Gastroesophageal sphincter (tissue), 4 donors: ENCODE measurements around the gene LPO. TPM values are rescaled to one million over a fixed set of nuclear protein-coding genes. Genes with fewer than 3 reads are reported as not detected.

ENCODE experiments used
- ATAC-seq: fragments of 150-250 bp; one replicate; pipeline ENCODE4 v1.9.1; 2016; ENCODE audit warnings: mild to moderate bottlenecking, moderate library complexity
- H3K27ac ChIP-seq, 4 donors: fragments of 200-600 bp; sonication (generic) in 3 of 4; 1 replicate in 3 of 4; 2 replicates in 1 of 4; pipeline ENCODE4 v1.5.1; 2016 to 2019
- H3K27me3 ChIP-seq: fragments of 200-600 bp; sonication (generic); one replicate; pipeline ENCODE4 v1.5.1; 2019
- H3K36me3 ChIP-seq, 2 donors: fragments of 200-600 bp; sonication (generic); one replicate each; pipeline ENCODE4 v1.5.1; 2019; ENCODE audit warnings: control low read depth in 1 of 2
- H3K4me1 ChIP-seq, 3 donors: fragments of 200-600 bp; sonication (generic); 1 replicate in 2 of 3; 2 replicates in 1 of 3; pipeline ENCODE4 v1.5.1; 2016 to 2019; ENCODE audit warnings: control low read depth in 2 of 3
- H3K4me3 ChIP-seq, 2 donors: fragments of 200-600 bp; sonication (generic); one replicate each; pipeline ENCODE4 v1.5.1; 2019; ENCODE audit warnings: mild to moderate bottlenecking in 1 of 2, moderate library complexity in 1 of 2
- H3K9me3 ChIP-seq, 3 donors: fragments of 200-600 bp; sonication (generic); one replicate each; pipeline ENCODE4 v1.5.1; 2017 to 2019; ENCODE audit warnings: control low read depth in 2 of 3
- EP300 ChIP-seq: sonication (generic); formaldehyde crosslinking; IDR thresholded peaks from one replicate; pipeline ENCODE4 v1.6.1; 2017; ENCODE audit warnings: antibody characterized with exemption, mild to moderate bottlenecking
- POLR2A ChIP-seq, 2 donors: fragments of 450-650 bp; IDR thresholded peaks; one replicate each; pipeline ENCODE4 v1.6.1; 2017; ENCODE audit warnings: antibody characterized with exemption in 2 of 2, mild to moderate bottlenecking in 2 of 2, moderate library complexity in 1 of 2
- POLR2AphosphoS5 ChIP-seq: sonication (generic); formaldehyde crosslinking; IDR thresholded peaks from one replicate; pipeline ENCODE4 v1.6.1; 2017; ENCODE audit warnings: antibody characterized with exemption
- WGBS, 2 donors: methylation state at CpG; one replicate each; pipeline ENCODE4 v1.1.5; 2018; ENCODE audit warnings: low coverage in 1 of 2; 5-methylcytosine and 5-hydroxymethylcytosine counted together
- total RNA-seq, 4 donors: library from RNA; depleted of rRNA; stranded (reverse); fragments of >200 nt; gene quantifications; one replicate each; pipeline ENCODE4 v1.1.0, GENCODE V29; 2016
- TF ChIP-seq, protein P1 (sequence below), 4 experiments: fragments of 200-600 bp in 2 of 4; fragments of 450-650 bp in 2 of 4; sonication (generic) in 1 of 4; IDR thresholded peaks; one replicate each; pipeline ENCODE4 v1.5.1; 2017 to 2019; ENCODE audit warnings: antibody characterized with exemption in 4 of 4, mild to moderate bottlenecking in 2 of 4, moderate library complexity in 2 of 4

Gene LPO
- total RNA-seq, 4 donors from 2014 or later: 0.15 to 0.77 TPM; not detected in 2

DNA sequence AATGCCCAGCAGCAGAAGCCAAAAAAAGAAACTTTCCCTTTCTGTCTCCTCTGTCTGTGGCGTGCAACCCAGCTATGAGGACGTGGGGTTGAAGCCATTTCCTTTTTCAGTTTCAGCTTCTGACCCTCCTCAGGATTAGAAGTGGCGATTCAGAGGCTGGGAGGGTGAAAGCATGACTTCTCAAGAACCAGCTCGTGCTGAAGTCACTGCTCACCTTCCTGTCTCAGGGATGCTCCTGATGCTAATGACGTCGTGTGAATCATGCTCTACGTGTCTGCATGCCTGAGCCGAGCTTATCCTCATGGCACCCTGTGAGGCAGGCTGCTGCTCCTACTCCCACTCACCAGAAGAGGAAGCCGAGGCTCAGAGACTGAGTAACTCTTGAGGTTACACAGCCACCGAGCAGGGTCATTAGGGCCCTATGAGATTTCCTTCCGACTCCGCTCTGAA lies 5.7 kb upstream of the LPO start:
- Histone ChIP-seq H3K4me3 (no peak overlapping the region), H3K36me3 (no peaks in the 10 kb centered on the region), H3K9me3 (no peaks in the 10 kb centered on the region), H3K27ac (no peak overlapping the region), H3K4me1 (no peaks in the 10 kb centered on the region), H3K27me3 (peaks cover 87% of the 10 kb centered on the region)
- WGBS, 2 donors: 50 to 71% methylated on average over 3 to 4 of the region's 12 CpGs
- ATAC-seq: no peak
- TF ChIP-seq POLR2AphosphoS5 (no peak), EP300 (no peak), POLR2A (IDR thresholded peaks at IDR 0.05) (no peak)
- TF ChIP-seq, protein P1, sequence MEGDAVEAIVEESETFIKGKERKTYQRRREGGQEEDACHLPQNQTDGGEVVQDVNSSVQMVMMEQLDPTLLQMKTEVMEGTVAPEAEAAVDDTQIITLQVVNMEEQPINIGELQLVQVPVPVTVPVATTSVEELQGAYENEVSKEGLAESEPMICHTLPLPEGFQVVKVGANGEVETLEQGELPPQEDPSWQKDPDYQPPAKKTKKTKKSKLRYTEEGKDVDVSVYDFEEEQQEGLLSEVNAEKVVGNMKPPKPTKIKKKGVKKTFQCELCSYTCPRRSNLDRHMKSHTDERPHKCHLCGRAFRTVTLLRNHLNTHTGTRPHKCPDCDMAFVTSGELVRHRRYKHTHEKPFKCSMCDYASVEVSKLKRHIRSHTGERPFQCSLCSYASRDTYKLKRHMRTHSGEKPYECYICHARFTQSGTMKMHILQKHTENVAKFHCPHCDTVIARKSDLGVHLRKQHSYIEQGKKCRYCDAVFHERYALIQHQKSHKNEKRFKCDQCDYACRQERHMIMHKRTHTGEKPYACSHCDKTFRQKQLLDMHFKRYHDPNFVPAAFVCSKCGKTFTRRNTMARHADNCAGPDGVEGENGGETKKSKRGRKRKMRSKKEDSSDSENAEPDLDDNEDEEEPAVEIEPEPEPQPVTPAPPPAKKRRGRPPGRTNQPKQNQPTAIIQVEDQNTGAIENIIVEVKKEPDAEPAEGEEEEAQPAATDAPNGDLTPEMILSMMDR (IDR thresholded peaks at IDR 0.05): no peak

DNA sequence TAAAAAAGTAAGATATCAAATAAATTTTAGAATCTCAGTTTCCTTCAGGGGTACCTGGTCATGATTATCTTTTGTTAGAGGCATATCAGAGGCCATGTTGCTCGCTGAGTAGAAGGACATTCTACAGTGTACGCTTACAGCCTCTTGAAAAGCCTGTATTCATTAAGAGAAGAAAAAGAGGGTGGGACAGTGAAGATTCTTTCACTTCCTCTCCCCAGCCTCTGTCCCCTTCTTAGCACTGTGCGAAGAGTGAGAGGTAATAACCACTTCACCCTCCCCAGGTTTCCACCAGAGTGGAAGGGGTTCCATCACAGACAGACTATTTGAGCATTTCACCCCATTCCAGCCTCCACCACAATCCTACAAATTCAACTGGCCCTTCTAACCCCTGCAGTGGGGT lies 4.8 kb upstream of the LPO start:
- WGBS, 2 donors: 66 to 68% methylated on average over 2 to 3 of the region's 3 CpGs
- ATAC-seq: no peak
- H3K9me3 ChIP-seq: no peaks in the 10 kb centered on the region
- TF ChIP-seq POLR2AphosphoS5 (no peak), EP300 (no peak), POLR2A (IDR thresholded peaks at IDR 0.05) (no peak)
- TF ChIP-seq, protein P1 (IDR thresholded peaks at IDR 0.05): no peak
- no peaks in the 10 kb centered on the region for H3K4me1 ChIP-seq
- H3K36me3 ChIP-seq: no peaks in the 10 kb centered on the region
- H3K27me3 ChIP-seq: peaks cover 84% of the 10 kb centered on the region
- H3K27ac ChIP-seq: no peak overlapping the region
- H3K4me3 ChIP-seq: no peak overlapping the region

DNA sequence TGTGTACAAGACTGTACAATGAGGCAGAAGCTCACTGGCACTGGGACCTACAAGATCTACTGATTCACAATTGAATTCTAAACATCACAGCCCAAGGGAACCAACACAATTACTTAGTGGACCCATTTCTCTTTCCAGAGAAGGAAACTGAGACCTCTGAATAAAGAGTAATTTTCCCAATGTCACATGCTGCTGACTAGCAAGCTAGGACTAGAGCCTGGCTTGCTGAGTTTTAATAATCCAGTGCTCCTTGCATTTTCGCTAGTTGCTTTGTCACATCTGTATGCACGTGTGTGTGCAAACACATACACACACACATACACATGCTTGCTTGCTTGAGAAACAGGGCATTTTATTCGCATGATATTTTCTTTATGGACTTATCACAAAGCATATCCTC lies 3.9 kb upstream of the LPO start:
- Histone ChIP-seq H3K9me3 (no peaks in the 10 kb centered on the region), H3K27ac (no peak overlapping the region), H3K36me3 (no peaks in the 10 kb centered on the region), H3K27me3 (peaks cover 84% of the 10 kb centered on the region), H3K4me3 (no peak overlapping the region), H3K4me1 (no peaks in the 10 kb centered on the region)
- WGBS, 2 donors: 80 to 82% methylated on average over 3 of the region's 3 CpGs
- no peak for ATAC-seq
- TF ChIP-seq, protein P1 (IDR thresholded peaks at IDR 0.05): no peak
- TF ChIP-seq POLR2A (IDR thresholded peaks at IDR 0.05): no peak
- no peak for TF ChIP-seq POLR2AphosphoS5
- no peak for TF ChIP-seq EP300

GRCh38 chr17:58235821-58236220 lies 2.6 kb upstream of the LPO start:
- no peak for ATAC-seq
- Histone ChIP-seq H3K27me3 (peaks cover 83% of the 10 kb centered on the region), H3K4me3 (no peak overlapping the region)

DNA sequence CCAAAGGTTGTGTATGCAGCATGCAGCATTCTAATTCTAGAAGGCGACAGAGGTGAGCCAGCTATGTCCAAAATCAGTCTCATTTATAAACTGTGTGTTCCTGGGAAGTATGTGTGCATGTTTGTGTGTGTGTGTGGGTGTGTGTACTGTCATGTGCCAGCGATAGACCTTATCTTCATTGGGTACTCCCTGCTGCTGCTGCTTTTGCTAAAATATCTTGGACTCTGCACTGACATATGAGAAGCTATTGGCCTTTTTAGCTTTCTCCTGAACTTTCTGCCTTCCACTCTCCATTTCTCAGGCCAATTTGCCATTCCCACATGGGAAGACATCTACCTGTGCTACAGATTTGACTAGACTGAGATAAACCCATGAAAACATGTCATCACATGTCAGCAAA lies 2.0 kb upstream of the LPO start:
- H3K27me3 ChIP-seq: peaks cover 82% of the 10 kb centered on the region
- TF ChIP-seq POLR2AphosphoS5 (no peak), EP300 (no peak), POLR2A (IDR thresholded peaks at IDR 0.05) (no peak)
- H3K9me3 ChIP-seq: no peaks in the 10 kb centered on the region
- ATAC-seq: no peak
- no peak overlapping the region for H3K27ac ChIP-seq
- no peak overlapping the region for H3K4me3 ChIP-seq
- no peaks in the 10 kb centered on the region for H3K4me1 ChIP-seq
- no peaks in the 10 kb centered on the region for H3K36me3 ChIP-seq
- WGBS, 2 donors: 73% methylated on average over 1 of the region's 2 CpGs; no CpG with 5 or more reads in 1 of the 2 donors

More at GRCh38 chr17:58235821-58236220, 2.6 kb upstream of the LPO start:
- no peak for TF ChIP-seq POLR2A (IDR thresholded peaks at IDR 0.05)
- TF ChIP-seq, protein P1 (IDR thresholded peaks at IDR 0.05): no peak
- no peak for TF ChIP-seq EP300
- TF ChIP-seq POLR2AphosphoS5: no peak
- no peaks in the 10 kb centered on the region for H3K4me1 ChIP-seq
- no CpG with 5 or more reads among the region's 1 CpG for WGBS, 2 donors
- H3K27ac ChIP-seq: no peak overlapping the region
- no peaks in the 10 kb centered on the region for H3K9me3 ChIP-seq
- H3K36me3 ChIP-seq: no peaks in the 10 kb centered on the region
